Smooth muscle cell of the coronary artery (primary cell): Measurements from ENCODE around the gene NCOA4. TPM values are rescaled to one million over a fixed set of nuclear protein-coding genes. Genes with fewer than 3 reads are reported as not detected.

Experiments
- total RNA-seq: library from RNA; depleted of rRNA; stranded (reverse); fragments of >200 nt; gene quantifications from 2 replicates; pipeline ENCODE4 v1.2.3, GENCODE V29; 2014; ENCODE audit warnings: low replicate concordance

The NCOA4 gene
- 109 and 149 TPM in 2 replicates for total RNA-seq

DNA sequence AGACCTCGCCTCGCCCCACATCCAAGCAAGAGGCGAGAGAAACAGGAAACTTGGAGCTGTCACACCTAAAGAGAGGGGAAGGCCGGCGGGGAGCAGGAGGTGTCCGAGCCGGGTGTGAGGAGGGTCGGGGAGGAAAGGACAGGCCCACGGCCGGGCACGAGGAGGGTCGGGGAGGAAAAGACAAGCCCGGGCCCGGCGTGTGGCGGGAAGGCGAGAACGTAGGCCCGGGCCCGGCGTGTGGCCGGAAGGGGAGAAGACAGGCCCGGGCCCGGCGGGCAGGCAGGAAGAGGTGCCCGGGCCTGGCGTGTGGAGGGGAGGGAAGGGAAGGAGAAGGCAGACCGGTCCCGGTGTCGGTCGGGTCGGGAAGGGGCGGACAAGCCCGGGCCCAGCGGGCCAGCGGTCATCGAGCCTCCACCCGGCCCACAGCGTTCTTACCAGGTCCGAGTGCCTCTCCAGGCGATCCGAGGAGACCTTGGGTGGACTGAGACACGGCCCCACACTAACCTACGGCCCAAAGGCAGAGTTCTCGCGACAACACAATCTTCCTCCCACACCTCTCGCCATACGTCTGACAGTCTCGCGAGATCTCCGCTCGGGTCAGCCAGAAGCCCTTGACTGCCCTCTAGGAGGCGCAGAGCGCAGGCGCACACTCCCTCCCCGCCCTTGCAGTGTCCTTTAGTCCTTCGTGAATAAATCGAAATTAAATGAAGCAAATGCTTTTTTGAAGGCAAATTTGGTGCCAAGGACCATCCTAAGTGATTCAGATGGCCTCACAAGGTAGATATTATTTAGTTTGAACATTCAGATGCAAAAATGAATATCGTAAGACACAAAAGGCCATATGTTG lies at the start of gene NCOA4:
NCOA4 (minus strand) TSS at position 533 of the 847 bp plus-strand sequence. CDS start 13,943 bp downstream, outside the sequence.

DNA sequence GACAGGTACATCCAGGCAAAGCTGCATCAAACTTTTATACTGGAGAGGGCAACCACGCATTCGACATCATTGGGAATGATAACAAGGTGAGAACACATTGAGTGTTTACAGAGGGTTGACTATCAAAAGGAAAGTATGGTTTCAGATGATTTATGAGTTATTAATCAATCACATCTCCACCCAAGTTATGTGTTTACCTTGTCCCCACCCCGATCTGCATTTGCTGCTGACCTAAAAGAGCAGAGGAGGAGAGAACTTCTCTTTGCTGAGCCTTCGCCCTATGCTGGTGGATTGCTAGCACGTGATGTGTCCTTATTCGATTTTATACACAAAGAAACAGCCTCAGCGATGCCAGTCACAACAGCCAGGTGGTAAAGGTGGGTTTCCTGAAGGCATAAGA lies 15.8 kb upstream of the NCOA4 start, which contains the start of gene MSMB:
MSMB (minus strand) TSS at position 9 of the 400 bp plus-strand sequence. CDS start 32 bp downstream, outside the sequence.

DNA sequence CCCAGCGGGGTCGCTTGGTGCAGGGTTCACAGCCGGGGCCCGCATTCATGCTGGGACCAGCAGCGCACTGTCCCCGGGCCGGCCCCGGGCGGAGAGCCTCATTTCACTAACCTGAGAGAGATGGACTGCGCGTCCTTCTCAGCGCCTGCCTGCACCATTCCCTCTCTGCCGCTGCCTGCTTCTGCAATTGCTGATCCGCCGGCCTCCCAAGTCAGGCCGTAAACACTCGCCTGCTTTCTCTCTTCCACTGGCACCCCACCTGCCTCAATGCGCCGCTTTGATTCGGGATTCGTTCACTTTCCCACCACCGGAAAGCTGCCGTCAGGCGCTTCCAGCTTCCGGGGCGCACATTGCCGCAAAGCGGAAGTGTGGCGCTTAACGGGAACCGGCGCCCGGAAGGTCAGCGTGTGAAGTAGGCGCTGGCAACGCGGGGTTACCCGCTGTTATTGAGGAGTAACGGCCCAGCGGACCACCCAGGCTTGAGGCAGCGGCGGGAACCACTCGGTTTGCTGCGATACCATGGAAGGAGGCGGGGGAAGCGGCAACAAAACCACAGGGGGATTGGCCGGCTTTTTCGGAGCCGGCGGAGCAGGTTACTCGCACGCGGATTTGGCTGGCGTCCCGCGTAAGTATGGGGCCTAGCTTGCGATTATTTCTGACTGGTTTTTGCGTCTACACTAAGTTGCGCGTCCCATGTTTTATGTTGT lies 58.2 kb downstream of the NCOA4 start, which contains the start of gene TIMM23:
TIMM23 (plus strand) TSS at position 384 of the 707 bp plus-strand sequence; CDS start at position 520, 136 bp downstream.

Other genes with a start within 250 kb of the NCOA4 start
- gene AGAP4, start 183.1 kb downstream of the NCOA4 start, total RNA-seq = 2.0 and 2.5 TPM in 2 replicates
- 47.7 and 89.3 TPM in 2 replicates for gene TIMM23, start 58.1 kb downstream of the NCOA4 start, total RNA-seq
- gene MSMB, start 15.6 kb upstream of the NCOA4 start, total RNA-seq = not detected in 2 replicates